Dedifferentiated amniotic fluid mesenchymal stem cell (primary cell): ENCODE data around the gene TMEM63A.

ENCODE experiments used
- DNase-seq: peaks from one replicate; pipeline ENCODE4 v3.0.0-alpha.2; 2016; ENCODE audit errors: extremely low spot score

TMEM63A gene

DNA sequence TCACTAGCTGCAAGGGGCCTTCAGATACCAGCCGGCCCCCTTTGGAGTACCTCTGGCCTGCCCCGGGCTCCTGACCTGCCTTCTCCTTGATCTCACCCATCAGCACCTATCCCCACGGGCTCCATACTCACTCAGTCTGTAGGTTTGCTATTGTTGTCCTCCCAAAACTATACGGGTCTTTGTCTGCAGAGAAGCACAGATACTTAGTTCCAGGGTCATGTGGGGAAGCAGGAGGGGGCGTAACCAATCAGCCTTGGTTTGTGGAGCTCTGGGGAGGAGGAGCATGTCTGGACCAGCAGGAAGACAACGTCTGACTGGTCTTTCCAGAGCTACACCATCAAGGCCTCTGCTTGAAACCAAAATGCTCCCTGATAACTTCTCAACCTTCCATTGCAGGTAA, 15.2 kb downstream of the TMEM63A start:
- no peak for DNase-seq

- no peak for DNase-seq
Measured at GRCh38 chr1:225866061-225866837, 15.9 kb downstream of the TMEM63A start.

- no peak for DNase-seq
Measured at GRCh38 chr1:225865514-225865913, 16.7 kb downstream of the TMEM63A start.

- no peak for DNase-seq
Measured at GRCh38 chr1:225863167-225863566, 19.0 kb downstream of the TMEM63A start.

GRCh38 chr1:225862581-225862950, 19.6 kb downstream of the TMEM63A start:
- no peak for DNase-seq

- no peak for DNase-seq
Measured at GRCh38 chr1:225861834-225862580, 20.2 kb downstream of the TMEM63A start.

DNA sequence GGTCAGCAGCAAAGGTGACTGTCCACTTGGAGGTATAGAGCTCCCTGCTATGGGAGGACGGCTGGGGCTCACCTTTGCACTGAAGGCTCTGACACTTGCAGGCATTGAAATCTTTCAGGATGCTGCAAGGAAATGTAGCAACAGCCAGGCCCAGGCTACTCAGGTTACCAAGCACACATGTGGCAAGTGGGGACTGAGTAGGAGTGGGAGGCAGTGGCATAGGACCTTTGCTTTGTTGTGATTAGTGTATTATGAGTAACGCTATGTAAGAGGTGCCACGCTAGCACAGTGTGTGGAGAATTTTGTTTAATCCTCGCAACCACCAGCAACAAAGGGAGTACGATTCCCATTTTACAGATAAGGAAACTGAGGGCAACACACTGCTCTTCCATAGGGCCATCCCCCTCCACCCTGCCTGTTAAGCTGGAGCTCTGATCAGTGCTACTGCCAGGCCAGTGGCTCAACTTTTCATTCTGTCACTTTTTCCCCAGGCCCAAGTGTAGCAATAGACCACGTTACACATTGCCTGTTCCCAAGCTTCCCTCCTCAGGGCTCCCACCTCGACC, 21.2 kb downstream of the TMEM63A start:
- no peak for DNase-seq

GRCh38 chr1:225860107-225860506, 22.1 kb downstream of the TMEM63A start:
- no peak for DNase-seq

DNA sequence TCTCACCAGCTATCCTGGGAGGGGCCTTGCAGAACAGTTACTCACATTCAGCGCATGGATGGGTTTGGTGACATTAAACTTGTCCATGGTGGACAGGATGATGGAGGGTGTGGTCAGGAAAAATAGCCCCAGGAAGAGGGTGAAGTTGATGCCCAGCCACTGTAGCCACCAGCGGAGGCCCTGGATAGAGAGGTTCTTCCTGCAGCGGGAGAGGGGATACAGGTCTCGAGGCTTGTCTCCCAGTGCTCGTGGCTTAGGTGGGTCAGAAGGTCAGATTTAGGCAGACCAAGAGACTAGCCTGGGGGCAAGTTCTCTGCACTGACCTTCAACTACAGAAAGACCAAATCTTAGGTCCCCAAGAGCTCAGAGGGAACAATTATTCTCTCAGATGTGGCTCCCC, 23.0 kb downstream of the TMEM63A start:
- DNase-seq: no peak

DNA sequence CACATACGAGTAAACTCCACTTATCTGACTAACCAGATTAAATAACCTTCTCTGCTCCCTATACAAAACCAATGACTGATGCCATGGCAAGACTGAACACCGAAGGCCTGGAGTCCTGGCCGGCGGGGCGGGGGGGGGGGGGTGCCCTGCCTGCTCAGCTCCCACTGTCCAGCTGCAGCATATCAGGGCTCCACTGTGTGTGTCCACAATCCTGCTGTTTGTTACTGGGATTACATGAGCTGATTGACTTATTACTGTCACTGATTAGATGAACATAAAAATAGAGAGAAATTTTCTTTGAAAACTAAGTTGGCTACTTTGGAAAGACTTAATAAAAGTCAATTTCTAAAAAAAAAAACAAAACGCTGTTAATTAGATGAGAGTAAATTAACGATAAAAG, 24.9 kb downstream of the TMEM63A start:
- DNase-seq: no peak

- no peak for DNase-seq
Measured at GRCh38 chr1:225855503-225856300, 26.5 kb downstream of the TMEM63A start.

DNA sequence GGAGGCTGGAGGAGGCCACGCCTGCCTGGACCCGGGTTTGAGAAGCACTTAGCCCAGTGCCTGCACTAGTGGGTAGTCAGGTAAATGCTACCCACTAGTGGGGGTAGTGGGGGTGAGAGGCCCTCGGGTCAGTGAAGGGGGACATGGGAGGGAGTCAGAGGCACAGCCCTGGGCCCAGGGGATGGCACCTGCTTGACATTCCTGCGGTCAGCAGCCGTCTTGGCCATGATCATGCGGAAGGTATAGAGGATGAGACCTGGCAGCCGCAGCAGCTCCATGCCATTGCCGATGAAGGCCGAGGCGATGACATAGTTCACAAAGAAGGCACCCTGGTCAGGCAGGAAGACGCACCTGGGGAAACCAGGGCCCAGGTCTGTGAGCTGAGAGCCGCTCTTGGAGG, 28.7 kb downstream of the TMEM63A start:
- no peak for DNase-seq

DNA sequence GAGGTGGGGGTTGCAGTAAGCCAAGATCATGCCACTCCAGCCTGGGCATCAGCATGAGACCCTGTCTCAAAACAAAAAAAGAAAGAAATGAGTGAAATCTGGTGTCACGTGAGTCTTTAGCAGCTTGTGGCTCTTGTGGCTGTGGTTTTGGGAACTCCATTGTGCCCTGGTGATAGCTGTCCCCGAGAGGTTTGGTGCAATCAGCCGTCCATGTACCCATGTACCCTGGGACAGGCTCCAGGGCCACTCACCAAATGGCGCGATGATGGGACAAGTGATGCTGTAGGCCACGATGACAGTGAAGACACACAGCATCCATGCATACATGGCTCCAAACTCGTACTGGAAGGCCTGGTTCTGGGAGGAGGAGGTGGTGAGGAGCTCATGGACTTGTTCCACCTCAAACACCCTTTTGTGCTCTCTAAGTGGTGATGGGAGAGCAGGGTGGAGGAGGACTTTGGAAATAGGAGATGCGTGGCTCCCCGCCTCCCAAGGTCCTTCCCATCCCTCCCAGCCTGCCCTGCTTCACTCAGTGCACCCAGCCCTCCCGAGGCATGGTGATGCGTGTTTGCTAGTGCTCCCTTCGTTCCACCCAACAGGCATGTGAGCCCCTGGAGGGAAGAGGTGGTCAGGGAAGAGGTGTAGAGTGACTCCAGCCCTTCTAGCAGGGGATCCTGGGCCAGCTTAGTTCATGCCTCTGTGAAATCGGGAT, 29.6 kb downstream of the TMEM63A start:
- DNase-seq: no peak

- DNase-seq: no peak
Measured at GRCh38 chr1:225851805-225852204, 30.4 kb downstream of the TMEM63A start.

DNA sequence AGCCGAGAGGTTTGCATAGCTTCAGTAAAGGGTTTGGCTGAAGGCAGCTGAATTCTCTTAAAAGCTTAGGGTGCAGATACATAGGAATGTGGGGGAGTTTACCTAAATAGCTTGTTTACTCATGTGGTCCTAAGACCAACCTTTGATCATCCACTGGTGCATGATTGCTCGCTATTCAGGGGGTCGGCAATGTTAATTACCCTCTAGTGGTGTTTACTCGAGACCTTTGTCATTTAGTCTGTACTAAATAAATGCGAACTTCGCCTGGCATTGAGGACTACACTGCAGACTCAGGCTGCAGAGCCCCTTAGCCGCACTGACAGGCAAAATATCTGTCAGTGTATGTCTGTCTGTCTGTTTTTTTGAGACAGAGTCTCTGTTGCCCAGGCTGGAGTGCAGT, 31.8 kb downstream of the TMEM63A start:
- no peak for DNase-seq

- DNase-seq: no peak
Measured at GRCh38 chr1:225849925-225850324, 32.3 kb downstream of the TMEM63A start.

DNA sequence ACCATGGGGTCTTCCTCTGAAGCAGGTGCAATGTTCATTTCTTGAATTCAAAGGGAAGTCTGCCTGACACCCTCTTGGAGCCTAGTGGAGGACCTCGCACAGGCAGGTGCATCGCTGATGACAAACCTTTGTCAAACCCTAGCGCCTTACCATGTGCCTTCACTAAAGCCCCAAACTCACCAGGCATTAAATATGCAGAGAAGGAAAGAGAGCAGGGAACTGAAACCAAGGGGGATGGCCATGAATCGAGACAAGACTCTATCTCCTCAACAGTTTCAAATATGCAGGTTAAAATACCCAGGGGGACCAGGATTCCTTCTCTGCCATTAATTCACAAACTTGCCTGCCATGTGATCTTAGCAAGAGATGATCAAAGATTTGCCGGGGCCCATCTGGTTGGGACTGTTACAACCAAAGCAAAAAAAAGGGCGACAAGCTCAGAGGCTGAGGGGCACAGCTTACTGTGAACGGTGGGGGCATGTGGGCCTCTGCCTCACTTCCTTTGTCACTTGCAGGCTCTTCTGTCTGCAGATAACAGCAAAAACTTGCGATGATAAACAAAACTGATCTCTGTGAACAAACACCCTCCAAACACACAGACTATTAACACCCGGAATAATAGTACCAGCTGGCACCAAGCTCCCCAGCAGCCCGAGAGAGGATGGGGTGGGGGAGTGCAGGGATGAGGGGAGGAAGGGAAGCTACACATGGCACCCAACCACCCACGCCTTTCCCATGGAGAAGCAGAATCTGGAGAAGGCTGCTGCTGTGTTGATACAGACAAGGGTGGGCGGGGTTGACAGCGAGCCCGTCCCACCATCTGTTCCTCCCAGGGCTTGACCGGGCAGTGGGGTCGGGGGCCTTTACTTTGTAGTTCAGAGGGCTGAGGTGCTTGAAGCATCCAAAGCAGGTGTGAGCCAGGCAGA, 33.9 kb downstream of the TMEM63A start:
- DNase-seq: no peak

DNA sequence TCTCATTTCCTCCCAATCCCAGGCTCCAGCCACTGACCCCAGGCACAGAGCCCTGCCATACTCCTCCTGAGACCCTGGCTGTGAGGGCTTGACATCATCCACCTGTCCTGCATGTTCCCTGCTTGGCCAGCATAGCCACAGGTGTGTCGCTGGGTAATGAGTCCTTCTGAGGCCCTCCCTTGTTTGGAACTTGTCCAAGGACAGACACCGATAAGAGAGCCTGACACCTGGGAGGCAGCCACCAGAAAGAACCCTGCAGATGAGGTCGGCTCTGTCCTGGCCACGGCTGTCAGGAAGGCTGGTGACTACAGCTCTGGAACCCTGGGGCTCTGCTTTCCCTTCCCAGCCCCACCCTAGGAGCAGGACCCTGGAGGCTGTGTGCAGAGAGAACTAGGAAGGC, 34.6 kb downstream of the TMEM63A start:
- no peak for DNase-seq

- no peak for DNase-seq
Measured at GRCh38 chr1:225846331-225847310, 35.6 kb downstream of the TMEM63A start.
